G401.6 (cell line): ENCODE data around the gene HAND1.

Experiments
- FAIRE-seq: peaks from 2 replicates; lab custom pipeline; 2012; peaks lifted over from hg19 to GRCh38; lab: Jason Lieb, UNC

The HAND1 gene

GRCh38 chr5:154478752-154479159 is 729 bp upstream of the HAND1 start:
- FAIRE-seq, result no peak

GRCh38 chr5:154477382-154478223 is 424 bp downstream of the HAND1 start:
- FAIRE-seq, result no peak

GRCh38 chr5:154476354-154477205 is 1.4 kb downstream of the HAND1 start:
- FAIRE-seq, result no peak

GRCh38 chr5:154475591-154476353 is 2.3 kb downstream of the HAND1 start:
- no peak for FAIRE-seq

- FAIRE-seq, result no peak
These were observed 3.4 kb downstream of the HAND1 start for GRCh38 chr5:154474396-154475334.

- no peak for FAIRE-seq
These were observed 4.3 kb downstream of the HAND1 start for GRCh38 chr5:154473581-154474283.

- no peak for FAIRE-seq
These were observed 5.0 kb downstream of the HAND1 start for GRCh38 chr5:154472871-154473580.

GRCh38 chr5:154470947-154471870 is 6.8 kb downstream of the HAND1 start:
- FAIRE-seq, result no peak

- FAIRE-seq, result no peak
These were observed 7.9 kb downstream of the HAND1 start for GRCh38 chr5:154470137-154470536.

- FAIRE-seq, result no peak
These were observed 10.2 kb downstream of the HAND1 start for GRCh38 chr5:154467655-154468354.

- FAIRE-seq, result no peak
These were observed 11.4 kb downstream of the HAND1 start for GRCh38 chr5:154466671-154467070.

- no peak for FAIRE-seq
These were observed 11.9 kb downstream of the HAND1 start for GRCh38 chr5:154466147-154466546.

GRCh38 chr5:154465169-154465568 is 12.9 kb downstream of the HAND1 start:
- no peak for FAIRE-seq

GRCh38 chr5:154464438-154464837 is 13.6 kb downstream of the HAND1 start:
- FAIRE-seq, result no peak

- no peak for FAIRE-seq
These were observed 16.5 kb downstream of the HAND1 start for GRCh38 chr5:154461531-154461930.

GRCh38 chr5:154460172-154460571 is 17.9 kb downstream of the HAND1 start:
- no peak for FAIRE-seq

GRCh38 chr5:154459015-154459414 is 19.0 kb downstream of the HAND1 start:
- FAIRE-seq, result no peak

- FAIRE-seq, result no peak
These were observed 21.5 kb downstream of the HAND1 start for GRCh38 chr5:154456540-154456939.
